HL-60 (cell line): ENCODE results near the gene CLIC4.

ENCODE experiments used
- DNase-seq, 2 experiments: peaks; one replicate each; pipeline ENCODE4 v3.0.0-alpha.2; 2010 to 2020; ENCODE audit warnings: low read depth in 1 of 2, low spot score in 1 of 2
- H3K27ac ChIP-seq: fragments of 250-450 bp; sonication (Bioruptor Pico); replicated peaks from 2 replicates; pipeline ENCODE4 v1.5.1; 2020; ENCODE audit warnings: mild to moderate bottlenecking, moderate library complexity
- H3K27me3 ChIP-seq: fragments of 250-450 bp; sonication (Bioruptor Pico); 2 replicates; pipeline ENCODE4 v1.5.1; 2021; ENCODE audit warnings: mild to moderate bottlenecking, moderate library complexity; ENCODE audit not compliant: insufficient read depth, poor library complexity, severe bottlenecking
- H3K4me3 ChIP-seq: replicated peaks from 2 replicates; pipeline ENCODE4 v1.5.1; 2011; ENCODE audit warnings: mild to moderate bottlenecking, control low read depth, low read length; ENCODE audit not compliant: insufficient read depth
- GABPA ChIP-seq: IDR thresholded peaks from 2 replicates; pipeline ENCODE4 v1.6.1; 2012; ENCODE audit warnings: low read depth
- POLR2AphosphoS5 ChIP-seq: IDR thresholded peaks from 2 replicates; pipeline ENCODE4 v1.6.1; 2012; ENCODE audit warnings: low read depth
- SPI1 ChIP-seq: IDR thresholded peaks from 2 replicates; pipeline ENCODE4 v1.6.1; 2012; ENCODE audit warnings: low read depth, mild to moderate bottlenecking, borderline replicate concordance
- TF ChIP-seq, protein P1 (sequence below): IDR thresholded peaks from one replicate; pipeline ENCODE4 v1.5.1; 2011; ENCODE audit warnings: low read length, control low read depth, inconsistent platforms; ENCODE audit not compliant: insufficient read depth
- TF ChIP-seq, protein P2 (sequence below): IDR thresholded peaks from 2 replicates; pipeline ENCODE4 v1.6.1; 2012; ENCODE audit warnings: low read depth; ENCODE audit not compliant: insufficient replicate concordance

The CLIC4 gene

DNA sequence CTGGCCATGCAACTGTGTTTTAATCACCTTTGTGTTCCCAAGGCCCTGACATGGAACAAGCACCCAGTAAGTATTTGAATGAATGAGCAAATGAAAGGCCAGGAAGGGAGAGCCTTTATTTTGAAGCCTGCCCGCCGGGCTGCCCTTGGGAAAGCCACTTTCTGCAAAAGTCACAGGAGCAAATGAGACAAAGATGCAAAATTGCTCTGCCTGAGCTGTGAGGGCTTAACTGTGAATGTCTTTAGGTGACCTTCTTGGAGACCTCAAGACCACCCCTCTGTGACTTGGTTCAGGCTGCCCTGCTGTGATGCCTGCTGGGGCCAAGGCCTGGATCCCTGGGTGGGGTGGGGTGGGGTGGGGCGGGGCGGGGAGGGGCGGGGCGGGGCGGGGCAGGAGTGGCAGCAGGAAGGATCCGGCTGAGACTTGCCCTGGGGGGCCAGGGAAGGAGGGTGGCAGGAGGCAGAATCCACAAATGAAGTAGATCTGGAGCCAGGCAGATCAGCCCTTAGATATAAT lies 130.8 kb downstream of the CLIC4 start:
- DNase-seq: no peak
- TF ChIP-seq SPI1: no peak
- no peak for TF ChIP-seq GABPA
- no peak for TF ChIP-seq POLR2AphosphoS5
- TF ChIP-seq, protein P1, sequence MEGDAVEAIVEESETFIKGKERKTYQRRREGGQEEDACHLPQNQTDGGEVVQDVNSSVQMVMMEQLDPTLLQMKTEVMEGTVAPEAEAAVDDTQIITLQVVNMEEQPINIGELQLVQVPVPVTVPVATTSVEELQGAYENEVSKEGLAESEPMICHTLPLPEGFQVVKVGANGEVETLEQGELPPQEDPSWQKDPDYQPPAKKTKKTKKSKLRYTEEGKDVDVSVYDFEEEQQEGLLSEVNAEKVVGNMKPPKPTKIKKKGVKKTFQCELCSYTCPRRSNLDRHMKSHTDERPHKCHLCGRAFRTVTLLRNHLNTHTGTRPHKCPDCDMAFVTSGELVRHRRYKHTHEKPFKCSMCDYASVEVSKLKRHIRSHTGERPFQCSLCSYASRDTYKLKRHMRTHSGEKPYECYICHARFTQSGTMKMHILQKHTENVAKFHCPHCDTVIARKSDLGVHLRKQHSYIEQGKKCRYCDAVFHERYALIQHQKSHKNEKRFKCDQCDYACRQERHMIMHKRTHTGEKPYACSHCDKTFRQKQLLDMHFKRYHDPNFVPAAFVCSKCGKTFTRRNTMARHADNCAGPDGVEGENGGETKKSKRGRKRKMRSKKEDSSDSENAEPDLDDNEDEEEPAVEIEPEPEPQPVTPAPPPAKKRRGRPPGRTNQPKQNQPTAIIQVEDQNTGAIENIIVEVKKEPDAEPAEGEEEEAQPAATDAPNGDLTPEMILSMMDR: no peak
- TF ChIP-seq, protein P2, sequence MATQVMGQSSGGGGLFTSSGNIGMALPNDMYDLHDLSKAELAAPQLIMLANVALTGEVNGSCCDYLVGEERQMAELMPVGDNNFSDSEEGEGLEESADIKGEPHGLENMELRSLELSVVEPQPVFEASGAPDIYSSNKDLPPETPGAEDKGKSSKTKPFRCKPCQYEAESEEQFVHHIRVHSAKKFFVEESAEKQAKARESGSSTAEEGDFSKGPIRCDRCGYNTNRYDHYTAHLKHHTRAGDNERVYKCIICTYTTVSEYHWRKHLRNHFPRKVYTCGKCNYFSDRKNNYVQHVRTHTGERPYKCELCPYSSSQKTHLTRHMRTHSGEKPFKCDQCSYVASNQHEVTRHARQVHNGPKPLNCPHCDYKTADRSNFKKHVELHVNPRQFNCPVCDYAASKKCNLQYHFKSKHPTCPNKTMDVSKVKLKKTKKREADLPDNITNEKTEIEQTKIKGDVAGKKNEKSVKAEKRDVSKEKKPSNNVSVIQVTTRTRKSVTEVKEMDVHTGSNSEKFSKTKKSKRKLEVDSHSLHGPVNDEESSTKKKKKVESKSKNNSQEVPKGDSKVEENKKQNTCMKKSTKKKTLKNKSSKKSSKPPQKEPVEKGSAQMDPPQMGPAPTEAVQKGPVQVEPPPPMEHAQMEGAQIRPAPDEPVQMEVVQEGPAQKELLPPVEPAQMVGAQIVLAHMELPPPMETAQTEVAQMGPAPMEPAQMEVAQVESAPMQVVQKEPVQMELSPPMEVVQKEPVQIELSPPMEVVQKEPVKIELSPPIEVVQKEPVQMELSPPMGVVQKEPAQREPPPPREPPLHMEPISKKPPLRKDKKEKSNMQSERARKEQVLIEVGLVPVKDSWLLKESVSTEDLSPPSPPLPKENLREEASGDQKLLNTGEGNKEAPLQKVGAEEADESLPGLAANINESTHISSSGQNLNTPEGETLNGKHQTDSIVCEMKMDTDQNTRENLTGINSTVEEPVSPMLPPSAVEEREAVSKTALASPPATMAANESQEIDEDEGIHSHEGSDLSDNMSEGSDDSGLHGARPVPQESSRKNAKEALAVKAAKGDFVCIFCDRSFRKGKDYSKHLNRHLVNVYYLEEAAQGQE: no peak
- H3K27me3 ChIP-seq: no peaks in the 10 kb centered on the region

DNA sequence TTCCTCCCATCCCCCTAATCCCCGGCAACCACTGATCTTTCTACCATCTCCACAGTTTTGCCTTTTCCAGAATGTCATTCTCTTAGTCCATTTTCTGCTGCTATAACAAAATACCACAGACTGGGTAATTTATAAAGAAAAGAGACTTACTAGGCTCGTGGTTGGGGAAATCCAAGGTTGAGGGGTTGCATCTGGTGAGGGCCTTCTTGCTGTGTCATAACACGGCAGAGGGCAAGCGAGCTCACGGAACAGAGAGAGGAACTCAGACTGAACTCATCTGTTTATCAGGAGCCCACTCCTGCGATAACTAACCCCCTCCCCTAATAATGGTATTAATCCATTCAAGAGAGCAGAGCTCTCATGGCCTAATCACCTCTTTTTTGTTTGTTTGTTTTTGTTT lies 132.8 kb downstream of the CLIC4 start:
- H3K27me3 ChIP-seq: no peaks in the 10 kb centered on the region
- TF ChIP-seq POLR2AphosphoS5 (no peak), SPI1 (no peak), GABPA (no peak)
- TF ChIP-seq, protein P2: no peak
- TF ChIP-seq, protein P1: no peak
- H3K4me3 ChIP-seq: no peak overlapping the region
- H3K27ac ChIP-seq: no peak overlapping the region
- DNase-seq: no peak

More for the DNA sequence above, 130.8 kb downstream of the CLIC4 start:
- H3K27ac ChIP-seq: no peak overlapping the region
- no peak overlapping the region for H3K4me3 ChIP-seq

DNA sequence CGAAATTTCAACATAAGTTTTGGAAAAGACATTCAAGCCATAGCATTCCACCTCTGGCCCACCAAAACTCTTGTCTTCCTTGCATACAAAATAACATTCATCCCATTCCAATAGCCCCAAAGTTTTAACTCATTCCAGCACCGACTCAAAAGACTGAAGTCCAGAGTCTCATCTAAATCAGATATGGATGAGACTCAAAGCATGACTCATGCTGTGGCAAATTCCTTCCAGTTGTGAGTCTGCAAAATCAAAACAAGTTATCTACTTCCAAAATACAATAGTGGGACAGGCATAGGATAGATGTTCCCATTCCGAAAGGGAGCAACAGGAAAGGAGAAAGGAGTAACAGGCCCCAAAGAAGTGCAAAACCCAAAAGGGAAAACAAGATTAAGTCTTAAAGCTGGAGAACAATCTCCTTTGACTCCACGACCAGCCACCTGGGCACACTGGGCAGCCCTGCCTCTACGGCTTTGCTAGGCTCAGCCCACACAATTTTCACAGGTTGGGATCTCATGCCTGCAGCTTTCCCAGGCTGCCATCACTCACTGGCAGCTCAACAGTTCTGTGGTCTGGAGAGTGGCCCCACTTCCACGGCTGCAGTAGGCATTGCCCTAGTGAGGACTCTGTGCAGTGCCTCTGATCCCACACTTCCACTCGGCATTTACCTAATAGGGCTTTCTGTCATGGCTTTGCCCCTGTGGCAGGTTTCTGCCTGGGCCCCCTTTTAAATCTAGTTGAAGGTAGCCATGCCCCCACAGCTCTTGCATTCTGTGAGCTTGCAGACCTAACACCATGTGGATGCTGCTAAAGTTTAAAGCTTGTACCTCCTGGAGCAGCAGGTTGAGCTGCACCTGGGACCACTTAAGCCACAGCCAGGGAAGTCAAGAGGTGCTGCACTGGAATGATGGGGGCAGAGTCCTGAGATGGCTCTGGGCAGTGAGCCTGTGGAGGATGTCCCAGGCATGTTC lies 133.8 kb downstream of the CLIC4 start:
- Histone ChIP-seq H3K4me3 (no peak overlapping the region), H3K27me3 (no peaks in the 10 kb centered on the region), H3K27ac (no peak overlapping the region)
- TF ChIP-seq POLR2AphosphoS5 (no peak), SPI1 (no peak), GABPA (no peak)
- TF ChIP-seq, protein P1: no peak
- TF ChIP-seq, protein P2: no peak
- no peak for DNase-seq
